ENCODE results near the gene OPN4. TPM values are rescaled to one million over a fixed set of nuclear protein-coding genes. Genes with fewer than 3 reads are reported as not detected.
"Not testable (repeated sequence)": the region's sequence is repeated elsewhere in the genome, so short reads cannot be mapped to it uniquely, and the experiment has no call there.

OPN4 gene
- total RNA-seq, 4 donors from 2014 or later = 0.29 to 0.80 (median 0.35) TPM

- no peak overlapping the region for H3K4me3 ChIP-seq (ENCODE audit: low read depth, poor library complexity, severe bottlenecking)
- no peak for TF ChIP-seq CTCF (IDR thresholded peaks at IDR 0.05)
- TF ChIP-seq POLR2A (IDR thresholded peaks at IDR 0.05) = no peak
- peak; percentile 40 to 86 for DNase-seq (ENCODE audit: low spot score in 2 of 2)
- 43 to 48% methylated on average over 6 of the region's 6 CpGs for WGBS, 2 donors
- intact Hi-C loops (cut with DNase I; ENCODE audit: low total_unique reads) = no loop called here
Observed at GRCh38 chr10:86613905-86614304, 40.4 kb upstream of the OPN4 start.

GRCh38 chr10:86614853-86615252 lies 39.5 kb upstream of the OPN4 start:
- DNase-seq (ENCODE audit: low spot score in 2 of 2) = peak in 1 of 2 donors; percentile 28
- no peak overlapping the region for H3K4me3 ChIP-seq (ENCODE audit: low read depth, poor library complexity, severe bottlenecking)
- TF ChIP-seq POLR2A (IDR thresholded peaks at IDR 0.05) (no peak), CTCF (IDR thresholded peaks at IDR 0.05) (no peak)
- WGBS, 2 donors = 75 to 85% methylated on average over 4 of the region's 4 CpGs
- intact Hi-C loops (cut with DNase I; ENCODE audit: low total_unique reads) = no loop called here

DNA sequence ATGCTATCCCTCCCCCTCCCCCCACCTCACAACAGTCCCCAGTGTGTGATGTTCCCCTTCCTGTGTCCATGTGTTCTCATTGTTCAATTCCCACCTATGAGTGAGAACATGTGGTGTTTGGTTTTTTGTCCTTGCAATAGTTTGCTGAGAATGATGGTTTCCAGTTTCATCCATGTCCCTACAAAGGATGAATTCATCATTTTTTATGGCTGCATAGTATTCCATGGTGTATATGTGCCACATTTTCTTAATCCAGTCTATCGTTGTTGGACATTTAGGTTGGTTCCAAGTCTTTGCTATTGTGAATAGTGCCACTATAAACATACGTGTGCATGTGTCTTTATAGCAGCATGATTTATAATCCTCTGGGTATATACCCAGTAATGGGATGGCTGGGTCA lies 37.1 kb upstream of the OPN4 start:
- H3K4me3 ChIP-seq (ENCODE audit: low read depth, poor library complexity, severe bottlenecking); intact Hi-C loops (cut with DNase I; ENCODE audit: low total_unique reads); DNase-seq (ENCODE audit: low spot score in 2 of 2): not testable (repeated sequence)
- WGBS, 2 donors = 85 to 93% methylated on average over 2 of the region's 2 CpGs

DNA sequence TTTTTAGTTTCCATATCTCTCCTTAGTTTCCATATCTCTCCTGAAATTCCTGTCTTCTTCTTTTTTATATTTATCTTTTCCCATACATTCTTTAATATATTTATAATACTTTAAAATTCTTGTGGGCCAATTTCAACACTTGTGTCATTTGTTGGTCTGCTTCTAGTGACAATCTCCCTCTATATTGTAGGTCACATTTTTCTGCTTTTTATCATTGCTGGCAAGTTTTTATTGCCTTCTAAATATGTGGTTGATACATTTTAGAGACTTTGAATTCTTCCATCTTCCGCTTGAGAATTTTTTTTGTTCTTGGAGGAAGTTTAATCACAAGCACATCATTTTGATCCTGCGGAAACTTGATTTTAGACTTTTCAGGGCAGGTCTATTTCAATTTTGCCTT lies 26.0 kb upstream of the OPN4 start:
- WGBS, 2 donors = 92 to 95% methylated on average over 2 of the region's 2 CpGs
- intact Hi-C loops (cut with DNase I; ENCODE audit: low total_unique reads) = no loop called here
- no peak for TF ChIP-seq CTCF (IDR thresholded peaks at IDR 0.05)
- no peak for TF ChIP-seq POLR2A (IDR thresholded peaks at IDR 0.05)
- no peak for DNase-seq (ENCODE audit: low spot score in 2 of 2)
- H3K4me3 ChIP-seq (ENCODE audit: low read depth, poor library complexity, severe bottlenecking) = no peak overlapping the region

DNA sequence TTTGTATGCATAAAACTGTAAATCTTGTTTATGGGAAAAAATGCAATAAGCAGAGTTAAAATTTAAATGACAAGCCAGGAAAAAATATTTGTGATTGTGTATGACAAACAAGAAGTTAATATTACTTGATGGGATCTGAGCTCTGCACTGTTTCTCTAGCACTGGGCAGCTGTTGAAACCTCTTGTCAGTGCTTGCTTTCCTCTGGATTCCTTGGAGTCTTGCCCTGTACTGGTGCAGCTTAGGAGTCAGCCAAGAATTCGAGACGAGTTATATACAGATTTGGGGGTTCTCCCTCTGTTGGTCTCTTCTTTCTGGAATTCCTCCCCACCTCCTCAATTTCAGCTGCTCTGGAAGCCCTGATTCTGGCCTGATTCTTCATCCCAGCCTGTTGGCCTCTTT lies 24.3 kb upstream of the OPN4 start:
- no peak overlapping the region for H3K4me3 ChIP-seq (ENCODE audit: low read depth, poor library complexity, severe bottlenecking)
- no peak for DNase-seq (ENCODE audit: low spot score in 2 of 2)
- WGBS, 2 donors = 13 to 21% methylated on average over 2 of the region's 2 CpGs
- intact Hi-C loops (cut with DNase I; ENCODE audit: low total_unique reads) = no loop called here
- TF ChIP-seq POLR2A (IDR thresholded peaks at IDR 0.05) (no peak), CTCF (IDR thresholded peaks at IDR 0.05) (no peak)

GRCh38 chr10:86632009-86632800 lies 22.1 kb upstream of the OPN4 start:
- 9 to 14% methylated on average over 19 to 23 of the region's 49 CpGs for WGBS, 2 donors
- no peak overlapping the region for H3K4me3 ChIP-seq (ENCODE audit: low read depth, poor library complexity, severe bottlenecking)
- intact Hi-C loops (cut with DNase I; ENCODE audit: low total_unique reads) = no loop called here
- DNase-seq (ENCODE audit: low spot score in 2 of 2) = no peak
- TF ChIP-seq POLR2A (IDR thresholded peaks at IDR 0.05) (no peak), CTCF (IDR thresholded peaks at IDR 0.05) (no peak)

Data from lower leg skin (tissue), 4 donors.